K562 treated with DMSO at 1 percent for 24 hours (cell line): ENCODE data around the gene GRM3. TPM values are rescaled to one million over a fixed set of nuclear protein-coding genes. Genes with fewer than 3 reads are reported as not detected.

Experiments
- total RNA-seq: library from RNA; unstranded; fragments of 300-600 nt; gene quantifications from 2 replicates; pipeline ENCODE4 v1.2.3, GENCODE V29; 2022; ENCODE audit warnings: low read depth; ENCODE audit not compliant: insufficient read depth

Gene GRM3
- not detected in 2 replicates for total RNA-seq

GRCh38 chr7:86643561-86644281, at the start of gene GRM3:
Gene GRM3 (plus strand): TSS chr7:86643909. CDS start chr7:86765146, 121,237 bp downstream.

